Trophoblast cell (in vitro differentiated cells and primary cell): ENCODE results near the gene C1R.
"Not testable (repeated sequence)": the region's sequence is repeated elsewhere in the genome, so short reads cannot be mapped to it uniquely, and the experiment has no call there.

Experiments
- DNase-seq, 2 donors: peaks; one replicate each; pipeline ENCODE4 v3.0.0-alpha.2; 2016
- H2AFZ ChIP-seq: 2 replicates; pipeline ENCODE4 v1.6.1; 2013; ENCODE audit warnings: low read length, moderate library complexity, mild to moderate bottlenecking; ENCODE audit not compliant: insufficient read depth, poor library complexity
- H2AK5ac ChIP-seq: 2 replicates; pipeline ENCODE4 v1.6.1; 2013; ENCODE audit warnings: mild to moderate bottlenecking, low read length
- H2BK120ac ChIP-seq: 2 replicates; pipeline ENCODE4 v1.6.1; 2013; ENCODE audit warnings: low read length, mild to moderate bottlenecking, moderate library complexity; ENCODE audit not compliant: insufficient read depth, poor library complexity
- H2BK12ac ChIP-seq: 2 replicates; pipeline ENCODE4 v1.6.1; 2013; ENCODE audit warnings: mild to moderate bottlenecking, low read length, moderate library complexity
- H2BK5ac ChIP-seq: 2 replicates; pipeline ENCODE4 v1.6.1; 2013; ENCODE audit warnings: low read length, low read depth, moderate library complexity, mild to moderate bottlenecking; ENCODE audit not compliant: poor library complexity
- H3K14ac ChIP-seq: 2 replicates; pipeline ENCODE4 v1.6.1; 2013; ENCODE audit warnings: mild to moderate bottlenecking, low read length
- H3K18ac ChIP-seq: 2 replicates; pipeline ENCODE4 v1.6.1; 2013; ENCODE audit warnings: mild to moderate bottlenecking, low read length
- H3K23ac ChIP-seq: 2 replicates; pipeline ENCODE4 v1.6.1; 2013; ENCODE audit warnings: low read length
- H3K27ac ChIP-seq: 2 replicates; pipeline ENCODE4 v1.5.1; 2013; ENCODE audit warnings: low read depth, mild to moderate bottlenecking, inconsistent platforms, low read length, moderate library complexity
- H3K27me3 ChIP-seq: 2 replicates; pipeline ENCODE4 v1.6.1; 2013; ENCODE audit warnings: inconsistent platforms, mild to moderate bottlenecking, low read length, moderate library complexity; ENCODE audit not compliant: insufficient read depth
- H3K36me3 ChIP-seq, 2 experiments: 1 replicate in 1 of 2; 2 replicates in 1 of 2; pipeline ENCODE4 v1.6.1; 2013; ENCODE audit warnings: low read length in 2 of 2, mild to moderate bottlenecking in 2 of 2, moderate library complexity in 1 of 2; ENCODE audit not compliant: insufficient read depth in 2 of 2, control insufficient read depth in 1 of 2
- H3K4ac ChIP-seq: 2 replicates; pipeline ENCODE4 v1.6.1; 2013; ENCODE audit warnings: low read depth, mild to moderate bottlenecking, low read length, moderate library complexity
- H3K4me1 ChIP-seq, 2 experiments: 1 replicate in 1 of 2; 2 replicates in 1 of 2; pipeline ENCODE4 v1.6.1; 2013; ENCODE audit warnings: low read length in 2 of 2, mild to moderate bottlenecking in 2 of 2, moderate library complexity in 1 of 2; ENCODE audit not compliant: insufficient read depth in 2 of 2, control insufficient read depth in 1 of 2
- H3K4me2 ChIP-seq: 2 replicates; pipeline ENCODE4 v1.6.1; 2013; ENCODE audit warnings: inconsistent platforms, mild to moderate bottlenecking, low read length, moderate library complexity
- H3K4me3 ChIP-seq: 2 replicates; pipeline ENCODE4 v1.5.1; 2013; ENCODE audit warnings: mild to moderate bottlenecking, low read depth, low read length, inconsistent platforms
- H3K79me1 ChIP-seq: one replicate; pipeline ENCODE4 v1.6.1; 2013; ENCODE audit warnings: low read length
- H3K79me2 ChIP-seq: 2 replicates; pipeline ENCODE4 v1.6.1; 2013; ENCODE audit warnings: low read length, mild to moderate bottlenecking; ENCODE audit not compliant: control insufficient read depth, insufficient read depth, poor library complexity
- H3K9ac ChIP-seq: 2 replicates; pipeline ENCODE4 v1.6.1; 2013; ENCODE audit warnings: mild to moderate bottlenecking, low read length
- H3K9me3 ChIP-seq: 2 replicates; pipeline ENCODE4 v1.6.1; 2013; ENCODE audit warnings: low read depth, mild to moderate bottlenecking, control low read depth, inconsistent platforms, low read length; ENCODE audit not compliant: insufficient read depth
- H4K12ac ChIP-seq: 2 replicates; pipeline ENCODE4 v1.6.1; 2013; ENCODE audit warnings: low read depth, mild to moderate bottlenecking, low read length, moderate library complexity
- H4K8ac ChIP-seq: 2 replicates; pipeline ENCODE4 v1.6.1; 2013; ENCODE audit warnings: low read depth, mild to moderate bottlenecking, low read length, moderate library complexity
- H4K91ac ChIP-seq: one replicate; pipeline ENCODE4 v1.6.1; 2013; ENCODE audit warnings: low read depth, mild to moderate bottlenecking, low read length, moderate library complexity
- WGBS: extraction: QIAGEN DNeasy Blood & Tissue Kit; methylation state at CpG from one replicate; pipeline ENCODE4 v1.1.7; 2013; ENCODE audit warnings: missing lambda C conversion rate; ENCODE audit not compliant: insufficient read length, insufficient coverage; ENCODE audit errors: extremely low coverage; 5-methylcytosine and 5-hydroxymethylcytosine counted together

The C1R gene

GRCh38 chr12:7037411-7037810, 54.8 kb downstream of the C1R start:
- not testable (repeated sequence) for H3K9me3 ChIP-seq, H3K18ac ChIP-seq, H3K4me3 ChIP-seq, H3K23ac ChIP-seq, H3K79me1 ChIP-seq, H3K9ac ChIP-seq, DNase-seq, H4K8ac ChIP-seq, H3K4ac ChIP-seq, H4K12ac ChIP-seq, H3K14ac ChIP-seq, H2AFZ ChIP-seq, H3K36me3 ChIP-seq, H3K4me1 ChIP-seq, H2BK12ac ChIP-seq, H3K27ac ChIP-seq, H2AK5ac ChIP-seq, H4K91ac ChIP-seq, H2BK120ac ChIP-seq, H3K79me2 ChIP-seq, H2BK5ac ChIP-seq, H3K27me3 ChIP-seq, H3K4me2 ChIP-seq
- no CpG with 5 or more reads among the region's 32 CpGs for WGBS

- Histone ChIP-seq H2BK12ac (no peak overlapping the region), H3K18ac (no peak overlapping the region), H2AK5ac (no peak overlapping the region), H2AFZ (no peak overlapping the region), H4K8ac (no peak overlapping the region), H3K27me3 (no peaks in the 10 kb centered on the region), H3K27ac (no peak overlapping the region), H3K79me2 (no peaks in the 10 kb centered on the region), H3K14ac (no peak overlapping the region), H2BK5ac (no peak overlapping the region), H3K36me3 (no peaks in the 10 kb centered on the region), H3K4me1 (no peaks in the 10 kb centered on the region), H3K23ac (no peak overlapping the region), H3K9me3 (peaks cover 5% of the 10 kb centered on the region), H3K9ac (no peak overlapping the region), H4K91ac (no peak overlapping the region), H3K4ac (no peak overlapping the region), H2BK120ac (no peak overlapping the region), H3K4me3 (no peak overlapping the region), H3K4me2 (no peak overlapping the region), H3K79me1 (no peaks in the 10 kb centered on the region), H4K12ac (no peak overlapping the region)
- WGBS: no CpG with 5 or more reads among the region's 2 CpGs
- DNase-seq: no peak
Measured at GRCh38 chr12:7035463-7035862, 56.8 kb downstream of the C1R start.

DNA sequence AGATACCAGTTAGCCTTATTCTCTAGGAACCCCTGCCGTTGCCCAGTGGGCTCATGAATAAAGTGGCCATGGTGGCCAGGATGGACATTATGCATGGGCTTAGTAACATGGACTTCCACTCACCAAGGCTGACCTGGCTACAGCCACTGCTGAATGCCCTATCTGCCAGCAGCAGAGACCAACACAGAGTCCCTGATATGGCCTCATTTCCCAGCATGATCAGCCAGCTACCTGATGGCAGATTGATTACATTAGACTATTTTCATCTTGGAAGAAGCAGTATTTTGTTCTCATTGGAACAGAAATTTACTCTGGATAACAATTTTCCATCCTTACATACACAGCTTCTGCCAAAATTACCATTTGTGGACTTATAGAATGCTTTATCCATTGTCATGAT, 57.8 kb downstream of the C1R start:
- Histone ChIP-seq H4K8ac (no peak overlapping the region), H2AFZ (no peak overlapping the region), H3K9ac (no peak overlapping the region), H3K36me3 (no peaks in the 10 kb centered on the region), H2AK5ac (no peak overlapping the region), H3K18ac (no peak overlapping the region), H2BK12ac (no peak overlapping the region), H3K27ac (no peak overlapping the region), H3K27me3 (no peaks in the 10 kb centered on the region), H3K4ac (no peak overlapping the region), H2BK5ac (no peak overlapping the region), H3K9me3 (peaks cover 5% of the 10 kb centered on the region), H3K23ac (no peak overlapping the region), H3K4me1 (no peaks in the 10 kb centered on the region), H4K91ac (no peak overlapping the region), H2BK120ac (no peak overlapping the region), H3K79me2 (no peaks in the 10 kb centered on the region), H3K4me2 (no peak overlapping the region), H3K4me3 (no peak overlapping the region), H4K12ac (no peak overlapping the region), H3K14ac (no peak overlapping the region), H3K79me1 (no peaks in the 10 kb centered on the region)
- no peak for DNase-seq
- WGBS: no CpG with 5 or more reads among the region's 1 CpG

DNA sequence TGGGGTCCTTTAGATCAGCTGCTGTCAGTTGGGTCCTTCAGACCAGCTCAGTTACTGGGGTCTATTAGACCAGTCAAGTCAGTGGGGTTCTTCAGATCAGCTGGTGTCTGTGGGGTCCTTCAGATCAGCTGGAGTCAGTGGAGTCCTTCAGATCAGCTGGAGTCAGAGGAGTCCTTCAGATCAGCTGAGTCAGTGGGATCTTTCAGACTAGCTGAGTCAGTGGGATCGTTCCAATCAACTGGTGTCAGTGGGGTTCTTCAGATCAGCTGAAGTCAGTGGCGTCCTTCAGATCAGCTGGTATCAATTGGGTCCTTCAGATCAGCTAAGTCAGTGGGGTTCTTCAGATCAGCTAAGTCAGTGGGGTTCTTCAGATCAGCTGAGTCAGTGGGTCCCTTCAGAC, 59.3 kb downstream of the C1R start:
- Histone ChIP-seq H3K27ac (no peak overlapping the region), H4K8ac (no peak overlapping the region), H3K4me2 (no peak overlapping the region), H3K9ac (no peak overlapping the region), H2BK120ac (no peak overlapping the region), H3K9me3 (peaks cover 3% of the 10 kb centered on the region), H3K18ac (no peak overlapping the region), H3K27me3 (no peaks in the 10 kb centered on the region), H2BK5ac (no peak overlapping the region), H3K14ac (no peak overlapping the region), H2AK5ac (no peak overlapping the region), H3K4ac (no peak overlapping the region), H4K91ac (no peak overlapping the region), H2BK12ac (no peak overlapping the region), H3K79me1 (no peaks in the 10 kb centered on the region), H3K4me3 (no peak overlapping the region), H3K79me2 (no peaks in the 10 kb centered on the region), H3K4me1 (no peaks in the 10 kb centered on the region), H3K23ac (no peak overlapping the region), H4K12ac (no peak overlapping the region), H2AFZ (no peak overlapping the region), H3K36me3 (no peaks in the 10 kb centered on the region)
- no CpG with 5 or more reads among the region's 2 CpGs for WGBS
- no peak for DNase-seq
